GM21447 (cell line): ENCODE data around the gene CFAP299.

ENCODE experiments used
- ATAC-seq: cut with Tn5 transposase; IDR thresholded peaks from one replicate; pipeline ENCODE4 v1.9.1; 2021; ENCODE audit not compliant: unreplicated experiment

CFAP299 gene

GRCh38 chr4:81007417-81007816 is 671.9 kb downstream of the CFAP299 start:
- no peak for ATAC-seq
